ENCODE results near the gene SREBF2.
A peak's percentile ranks its signal among the peaks of the same experiment; 100 is the strongest.
"Not testable (repeated sequence)": the region's sequence is repeated elsewhere in the genome, so short reads cannot be mapped to it uniquely, and the experiment has no call there.

Gene SREBF2

DNA sequence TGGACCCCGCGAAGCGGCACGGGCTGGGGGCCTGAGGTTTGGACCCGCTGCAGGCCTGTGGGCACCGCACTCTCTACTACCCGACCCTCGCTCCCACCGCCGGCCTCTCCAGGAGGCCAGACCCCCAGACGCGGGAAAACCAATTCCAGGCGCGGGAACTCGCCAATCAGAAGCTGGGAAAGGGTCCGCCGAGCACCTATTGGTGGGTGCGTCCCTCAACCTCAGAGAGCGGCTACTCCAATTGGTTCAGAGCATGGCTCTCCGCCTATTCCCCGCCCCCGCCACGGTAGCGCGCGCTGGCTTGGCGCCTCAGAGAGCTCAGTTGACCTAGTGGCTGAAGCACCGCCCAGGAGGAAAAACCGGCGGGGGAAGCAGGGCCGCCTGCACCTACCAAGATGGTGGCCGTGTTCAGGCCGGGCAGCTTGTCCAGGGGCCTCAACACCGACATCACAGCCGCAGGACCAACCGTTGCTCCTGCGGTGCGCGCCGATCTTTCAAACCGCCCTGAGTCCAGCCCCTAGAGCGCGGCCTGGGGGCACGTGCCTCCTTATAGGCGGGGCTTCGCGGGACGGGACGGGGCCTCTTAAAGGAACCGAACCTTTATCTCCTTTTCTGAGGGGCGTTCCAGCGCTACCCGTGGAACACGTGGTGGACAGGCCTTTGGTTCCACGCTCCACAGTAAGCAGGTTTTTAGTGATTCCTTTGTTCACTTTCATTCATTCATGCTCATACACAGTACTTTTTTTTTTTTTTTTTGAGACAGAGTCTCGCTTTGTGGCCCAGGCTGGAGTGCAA, 113.9 kb downstream of the SREBF2 start, which contains the start of gene CENPM:
Gene CENPM (minus strand): TSS at position 524 of the 795 bp plus-strand sequence. CDS start 76 bp downstream, at position 448.
- TF ChIP-seq, protein P1, sequence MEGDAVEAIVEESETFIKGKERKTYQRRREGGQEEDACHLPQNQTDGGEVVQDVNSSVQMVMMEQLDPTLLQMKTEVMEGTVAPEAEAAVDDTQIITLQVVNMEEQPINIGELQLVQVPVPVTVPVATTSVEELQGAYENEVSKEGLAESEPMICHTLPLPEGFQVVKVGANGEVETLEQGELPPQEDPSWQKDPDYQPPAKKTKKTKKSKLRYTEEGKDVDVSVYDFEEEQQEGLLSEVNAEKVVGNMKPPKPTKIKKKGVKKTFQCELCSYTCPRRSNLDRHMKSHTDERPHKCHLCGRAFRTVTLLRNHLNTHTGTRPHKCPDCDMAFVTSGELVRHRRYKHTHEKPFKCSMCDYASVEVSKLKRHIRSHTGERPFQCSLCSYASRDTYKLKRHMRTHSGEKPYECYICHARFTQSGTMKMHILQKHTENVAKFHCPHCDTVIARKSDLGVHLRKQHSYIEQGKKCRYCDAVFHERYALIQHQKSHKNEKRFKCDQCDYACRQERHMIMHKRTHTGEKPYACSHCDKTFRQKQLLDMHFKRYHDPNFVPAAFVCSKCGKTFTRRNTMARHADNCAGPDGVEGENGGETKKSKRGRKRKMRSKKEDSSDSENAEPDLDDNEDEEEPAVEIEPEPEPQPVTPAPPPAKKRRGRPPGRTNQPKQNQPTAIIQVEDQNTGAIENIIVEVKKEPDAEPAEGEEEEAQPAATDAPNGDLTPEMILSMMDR (conservative IDR thresholded peaks at IDR 0.05; ENCODE audit: low read depth): no peak
- ChIA-PET CTCF (interaction anchor here (0.6 to 1.0 kb wide), 2 partner anchors 21 to 123 kb away, joined by 3 read pairs; no protein-coding TSS in a partner anchor), POLR2A (ENCODE audit: low non-redundant PET) (interaction anchor here (0.6 kb wide), 1 partner anchor 961 kb away, joined by 3 read pairs; no protein-coding TSS in a partner anchor)
- DNase-seq (ENCODE audit: low spot score): peak; percentile 86
- peak within 1 kb of the TSS; percentile 88 for H3K27ac ChIP-seq

DNA sequence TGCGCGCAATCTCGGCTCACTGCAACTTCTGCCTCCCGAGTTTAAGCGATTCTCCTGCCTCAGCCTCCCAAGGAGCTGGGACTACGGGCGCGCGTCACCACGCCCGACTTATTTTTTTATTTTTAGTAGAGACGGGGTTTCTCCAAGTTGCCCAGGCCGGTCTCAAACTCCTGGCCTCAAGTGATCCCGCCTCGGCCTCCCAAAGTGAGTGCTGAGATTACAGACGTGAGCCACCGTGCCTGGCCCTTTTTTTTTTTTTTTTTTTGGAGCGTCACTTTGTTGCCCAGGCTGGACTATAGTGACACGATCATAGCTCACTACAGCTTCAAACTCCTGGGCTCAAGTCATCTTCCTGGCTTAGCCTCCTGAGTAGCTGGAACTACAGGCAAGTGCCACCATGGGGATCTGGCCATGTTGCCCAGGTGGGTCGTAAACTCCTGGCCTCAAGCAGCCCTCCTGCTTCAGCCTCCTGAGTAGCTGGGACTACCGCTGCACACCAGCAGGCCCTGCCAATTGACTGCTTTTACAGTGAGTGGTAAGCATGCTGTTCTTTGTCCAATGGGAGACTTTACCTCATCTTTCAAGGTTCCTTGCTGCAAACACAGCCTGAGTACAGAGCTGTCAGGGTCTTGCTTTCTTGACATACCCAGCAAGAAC, 114.6 kb downstream of the SREBF2 start:
- CTCF ChIA-PET: interaction anchor here (0.6 kb wide), 1 partner anchor 123 kb away, joined by 3 read pairs; no protein-coding TSS in a partner anchor
- POLR2A ChIA-PET (ENCODE audit: low non-redundant PET): no interaction called here
- no peak for DNase-seq (ENCODE audit: low spot score)
- TF ChIP-seq, protein P1 (conservative IDR thresholded peaks at IDR 0.05; ENCODE audit: low read depth): no peak
- H3K27ac ChIP-seq: peak overlapping the region; percentile 88

DNA sequence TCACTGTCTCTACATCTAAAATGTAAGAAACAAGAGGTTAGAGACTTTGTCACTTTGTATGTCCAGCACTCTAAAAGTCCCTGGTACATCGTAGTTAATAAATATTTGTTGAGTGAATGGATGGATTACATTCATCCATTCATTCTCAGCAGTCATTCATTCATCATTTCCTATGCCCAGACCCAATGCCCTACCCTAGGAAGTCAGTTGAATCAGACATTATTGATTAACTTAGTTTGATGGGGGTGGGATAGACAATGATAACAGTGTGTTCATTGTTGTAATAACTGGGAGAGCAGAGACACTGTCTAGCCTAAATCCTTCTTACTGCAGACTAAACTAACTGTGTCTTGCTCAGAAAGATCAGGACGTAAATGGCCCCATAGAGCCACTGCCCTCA, 115.2 kb downstream of the SREBF2 start:
- TF ChIP-seq, protein P1 (conservative IDR thresholded peaks at IDR 0.05; ENCODE audit: low read depth): no peak
- POLR2A ChIA-PET (ENCODE audit: low non-redundant PET): no interaction called here
- no peak for DNase-seq (ENCODE audit: low spot score)
- H3K27ac ChIP-seq: no peak overlapping the region
- CTCF ChIA-PET: no interaction called here

DNA sequence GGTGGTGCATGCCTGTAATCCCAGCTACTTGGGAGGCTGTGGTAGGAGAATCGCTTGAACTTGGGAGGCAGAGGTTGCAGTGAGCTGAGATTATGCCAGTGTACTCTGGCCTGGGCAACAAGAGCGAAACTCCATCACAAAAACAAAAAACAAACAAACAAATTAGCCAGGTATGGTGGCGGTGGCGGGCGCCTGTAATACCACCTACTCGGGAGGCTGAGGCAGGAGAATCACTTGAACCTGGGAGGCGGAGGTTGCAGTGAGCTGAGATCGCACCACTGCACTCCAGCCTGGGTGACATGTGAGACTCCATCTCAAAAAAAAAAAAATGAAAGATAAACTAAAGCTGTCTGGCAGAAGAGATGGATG, 116.0 kb downstream of the SREBF2 start:
- DNase-seq (ENCODE audit: low spot score); POLR2A ChIA-PET (ENCODE audit: low non-redundant PET); H3K27ac ChIP-seq; CTCF ChIA-PET: not testable (repeated sequence)

DNA sequence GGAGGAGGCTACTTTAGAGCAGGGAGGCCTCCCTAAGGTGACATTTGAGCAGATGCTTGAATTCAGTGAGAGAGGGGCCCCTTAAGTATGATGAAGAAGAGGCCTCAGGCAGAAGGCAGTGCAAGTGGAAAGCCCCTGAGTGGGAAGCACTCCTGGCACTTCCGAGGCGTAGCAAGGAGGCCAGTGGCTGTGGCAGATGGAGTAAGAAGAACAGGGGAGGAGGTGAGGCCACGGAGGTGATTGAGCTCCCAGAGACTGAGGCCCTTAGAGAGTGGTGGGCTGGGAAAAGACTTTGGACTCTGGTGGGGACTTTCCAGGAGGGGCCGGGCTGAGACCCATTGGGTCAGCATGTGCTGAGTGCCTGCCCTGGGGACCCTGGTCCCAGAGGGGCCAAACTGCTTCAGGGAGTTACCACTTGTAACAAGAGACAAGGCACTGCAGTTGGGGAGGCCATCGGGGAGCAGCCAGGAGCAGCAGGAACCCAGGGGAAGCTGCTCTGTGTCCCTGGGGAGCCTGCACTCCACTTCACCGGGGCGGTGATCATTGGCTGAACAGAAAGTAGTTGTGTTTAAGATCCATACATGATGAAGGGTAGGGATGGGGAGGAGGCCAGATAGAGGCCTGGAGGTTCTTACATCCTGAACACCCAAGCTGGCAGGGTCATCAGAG, 116.5 kb downstream of the SREBF2 start:
- TF ChIP-seq, protein P1 (conservative IDR thresholded peaks at IDR 0.05; ENCODE audit: low read depth): no peak
- DNase-seq (ENCODE audit: low spot score): no peak
- CTCF ChIA-PET: no interaction called here
- H3K27ac ChIP-seq: no peak overlapping the region
- POLR2A ChIA-PET (ENCODE audit: low non-redundant PET): no interaction called here

DNA sequence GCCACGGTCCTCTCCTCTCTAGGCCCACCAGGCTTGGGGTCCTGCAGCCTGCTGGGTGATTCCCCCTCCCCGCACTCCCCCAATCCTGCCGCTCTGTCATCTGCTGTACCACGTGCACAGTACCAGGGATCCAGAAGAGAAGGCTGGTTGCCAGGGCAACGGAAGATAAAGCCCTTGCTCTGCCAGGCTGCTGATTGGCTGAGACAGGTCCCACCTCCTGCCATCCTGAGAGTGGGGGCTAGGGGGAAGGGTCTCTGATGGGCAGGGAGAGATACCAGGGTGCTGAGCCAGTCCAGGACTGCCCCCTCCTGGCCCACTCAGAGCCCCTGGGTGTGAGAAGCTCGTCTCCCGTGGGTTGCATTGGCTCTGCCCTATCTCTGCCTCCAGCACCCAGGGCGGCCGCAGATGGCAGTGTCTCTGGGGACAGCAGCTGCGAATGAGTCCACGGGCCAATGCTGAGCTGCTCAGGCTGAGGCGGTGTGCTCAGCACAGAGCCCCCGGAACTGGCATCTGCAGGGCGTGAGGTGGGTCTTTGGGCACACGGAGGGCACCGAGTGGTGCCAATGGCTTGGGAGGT, 119.1 kb downstream of the SREBF2 start, which contains the start of gene SMIM45:
Gene SMIM45 (plus strand): TSS at position 253 of the 577 bp plus-strand sequence.
- CTCF ChIA-PET: no interaction called here
- POLR2A ChIA-PET (ENCODE audit: low non-redundant PET): no interaction called here
- no peak for DNase-seq (ENCODE audit: low spot score)

More for the DNA sequence above, 119.1 kb downstream of the SREBF2 start, which contains the start of gene SMIM45:
- H3K27ac ChIP-seq: peak within 1 kb of the TSS; percentile 4; the same call in 1 of the 2 replicates
- TF ChIP-seq, protein P1 (conservative IDR thresholded peaks at IDR 0.05; ENCODE audit: low read depth): no peak

Measured in RWPE1 (cell line).